NCI-H187 treated with DMSO at 0.1 percent for 48 hours (cell line): ENCODE measurements around the gene SFSWAP.
"Not testable (repeated sequence)": the region's sequence is repeated elsewhere in the genome, so short reads cannot be mapped to it uniquely, and the experiment has no call there.

Experiments used
- DNase-seq: peaks from one replicate; lab custom pipeline; 2025; lab: John Stamatoyannopoulos, UW

The SFSWAP gene

DNA sequence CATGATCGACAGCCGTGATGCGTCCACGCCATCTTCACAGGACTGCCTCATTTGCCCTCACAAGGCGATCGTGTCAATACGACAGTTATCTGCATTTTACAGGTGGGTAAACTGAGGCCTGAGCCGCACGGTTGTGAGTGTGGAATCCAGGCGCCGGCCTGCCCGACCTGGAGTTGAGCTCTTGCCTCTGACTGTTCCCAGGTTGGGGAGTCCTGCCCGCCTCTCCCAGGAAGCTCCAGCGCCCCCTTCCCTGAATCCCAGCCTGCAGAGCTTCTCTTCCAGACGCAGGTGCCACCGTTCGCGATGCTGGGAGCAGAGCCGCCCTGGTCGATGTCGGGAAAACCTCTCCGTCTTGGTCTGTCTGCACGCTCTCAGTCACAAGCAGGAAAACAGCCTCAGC lies 31.1 kb upstream of the SFSWAP start:
- DNase-seq: not testable (repeated sequence)

DNA sequence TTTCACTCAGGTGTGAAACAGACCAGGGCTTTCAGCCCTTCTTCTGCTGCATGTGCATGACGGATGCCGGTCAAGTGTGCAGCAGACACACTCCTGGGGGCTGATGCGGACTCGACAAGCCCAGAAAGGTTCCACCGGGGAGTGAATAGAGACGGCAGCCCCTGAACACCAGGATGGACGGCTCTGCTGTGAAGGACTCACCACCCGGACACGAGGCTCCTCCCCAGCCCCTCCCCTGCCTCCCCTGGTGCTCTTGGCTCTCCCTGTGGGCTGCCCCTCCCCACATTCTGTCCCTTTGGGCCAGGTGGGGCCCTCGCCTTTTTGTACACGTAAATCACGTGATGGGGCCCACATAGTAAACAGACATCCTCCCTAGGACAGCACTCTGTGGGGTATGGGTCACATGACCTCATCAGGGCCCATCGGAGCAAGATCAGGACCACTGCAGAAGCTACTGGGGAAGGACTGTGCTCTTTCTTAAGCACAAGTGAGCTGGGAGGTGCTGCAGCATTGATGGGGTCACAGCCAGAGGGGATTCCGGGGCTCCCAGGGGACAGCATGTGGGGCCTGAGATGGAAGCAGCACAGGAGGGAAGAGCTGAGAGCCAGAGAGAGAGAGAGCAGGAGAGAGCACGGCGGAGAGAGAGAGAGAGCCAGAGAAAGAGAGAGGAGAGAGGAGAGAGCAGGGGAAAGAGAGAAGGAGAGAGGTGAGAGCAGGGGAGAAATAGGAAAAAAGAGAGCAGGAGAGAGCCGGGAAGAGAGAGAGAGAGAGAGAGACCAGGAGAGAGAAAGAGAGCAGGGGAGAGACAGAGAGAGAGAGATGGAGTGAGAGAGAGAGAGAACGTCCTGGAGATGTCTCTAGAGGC lies 30.3 kb upstream of the SFSWAP start:
- not testable (repeated sequence) for DNase-seq

- no peak for DNase-seq
Measured at GRCh38 chr12:131681257-131681620, 29.7 kb upstream of the SFSWAP start.

- not testable (repeated sequence) for DNase-seq
Measured at GRCh38 chr12:131681746-131682509, 29.0 kb upstream of the SFSWAP start.

DNA sequence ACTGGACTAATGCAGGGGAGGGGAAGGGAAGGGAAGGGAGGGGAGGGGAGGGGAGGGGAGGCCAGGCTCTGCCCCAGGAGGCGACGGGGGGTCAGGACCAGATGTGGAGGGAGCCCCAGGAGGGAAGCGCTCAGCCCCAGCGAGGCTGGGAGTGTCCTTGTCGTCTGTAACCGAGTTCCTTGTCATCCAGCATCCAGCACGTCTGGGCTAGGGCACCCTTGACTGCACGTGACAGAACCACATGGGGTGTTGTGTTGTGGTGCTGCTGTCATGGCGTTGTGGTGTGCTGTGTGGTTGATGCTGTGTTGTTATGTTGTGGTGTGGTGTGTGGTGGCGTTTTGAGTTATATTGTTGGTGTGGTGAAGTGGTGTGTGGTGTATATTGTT lies 28.4 kb upstream of the SFSWAP start:
- DNase-seq: no peak

DNA sequence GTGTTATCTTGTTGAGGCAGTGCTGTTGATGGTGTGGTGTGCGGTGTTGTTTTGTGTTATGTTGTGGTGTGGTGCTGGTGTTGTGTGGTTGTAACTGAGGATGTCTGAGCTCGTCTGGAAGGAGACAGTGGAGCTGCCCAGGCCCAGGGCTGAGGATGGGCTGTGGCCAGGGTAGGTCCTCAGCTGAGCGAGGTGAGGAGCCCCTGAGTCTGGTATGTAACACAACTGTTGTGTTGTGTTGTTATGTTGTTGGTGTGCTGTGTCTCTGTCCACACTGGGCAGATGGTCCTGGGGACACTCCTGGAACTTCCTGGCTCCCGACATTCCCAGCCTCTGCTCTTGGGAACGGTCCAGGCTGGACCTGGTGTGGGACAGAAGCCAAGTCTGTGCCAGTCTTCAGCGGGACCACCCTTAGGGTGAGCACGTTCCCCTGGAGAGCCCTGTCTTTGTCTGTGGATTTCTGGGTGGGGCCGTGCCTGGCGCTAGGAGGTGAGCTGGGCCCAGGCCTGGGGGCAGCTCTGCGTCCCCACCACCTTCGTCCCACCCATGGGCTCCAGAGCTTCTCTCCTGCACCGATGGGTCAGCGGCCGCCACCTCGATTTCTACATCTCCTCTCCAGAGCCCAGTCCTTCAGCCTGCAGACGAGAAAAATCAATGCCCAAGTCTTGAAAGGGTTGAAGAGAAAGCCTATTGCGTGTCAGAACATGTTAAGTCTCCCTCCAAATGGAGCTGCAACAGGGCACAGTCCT lies 27.4 kb upstream of the SFSWAP start:
- no peak for DNase-seq

DNA sequence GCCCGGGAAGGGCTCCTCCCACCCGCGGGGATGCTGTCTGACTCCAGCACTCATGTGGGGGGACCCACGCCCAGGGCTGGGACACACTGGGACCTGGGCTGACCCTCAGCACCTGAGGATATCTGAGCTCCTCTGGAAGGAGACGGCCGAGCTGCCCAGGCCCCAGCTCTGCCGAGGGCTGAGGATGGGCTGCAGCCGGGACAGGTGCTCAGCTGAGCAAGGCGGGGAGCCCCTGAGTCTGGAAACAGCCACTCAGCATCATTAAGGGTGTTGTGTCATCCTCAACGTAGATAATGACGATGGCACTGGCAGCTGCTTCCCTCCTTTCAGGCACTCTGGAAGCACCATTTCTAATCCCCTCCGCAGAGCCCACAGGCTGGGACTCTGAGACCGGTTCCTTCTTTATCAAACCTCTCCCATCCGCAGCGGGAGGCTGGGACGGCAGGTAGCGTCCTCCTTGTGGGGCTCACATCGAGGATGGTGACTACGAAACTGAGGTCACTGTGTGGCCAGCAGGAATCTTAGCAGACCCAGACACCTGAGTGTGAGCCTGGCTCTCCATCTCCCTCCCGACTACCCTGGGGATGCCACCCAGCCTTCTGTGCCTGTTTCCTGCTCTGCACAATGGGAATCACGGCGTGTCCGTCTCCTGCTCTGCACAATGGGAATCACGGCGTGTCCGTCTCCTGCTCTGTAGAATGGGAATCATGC lies 26.7 kb upstream of the SFSWAP start:
- no peak for DNase-seq

DNA sequence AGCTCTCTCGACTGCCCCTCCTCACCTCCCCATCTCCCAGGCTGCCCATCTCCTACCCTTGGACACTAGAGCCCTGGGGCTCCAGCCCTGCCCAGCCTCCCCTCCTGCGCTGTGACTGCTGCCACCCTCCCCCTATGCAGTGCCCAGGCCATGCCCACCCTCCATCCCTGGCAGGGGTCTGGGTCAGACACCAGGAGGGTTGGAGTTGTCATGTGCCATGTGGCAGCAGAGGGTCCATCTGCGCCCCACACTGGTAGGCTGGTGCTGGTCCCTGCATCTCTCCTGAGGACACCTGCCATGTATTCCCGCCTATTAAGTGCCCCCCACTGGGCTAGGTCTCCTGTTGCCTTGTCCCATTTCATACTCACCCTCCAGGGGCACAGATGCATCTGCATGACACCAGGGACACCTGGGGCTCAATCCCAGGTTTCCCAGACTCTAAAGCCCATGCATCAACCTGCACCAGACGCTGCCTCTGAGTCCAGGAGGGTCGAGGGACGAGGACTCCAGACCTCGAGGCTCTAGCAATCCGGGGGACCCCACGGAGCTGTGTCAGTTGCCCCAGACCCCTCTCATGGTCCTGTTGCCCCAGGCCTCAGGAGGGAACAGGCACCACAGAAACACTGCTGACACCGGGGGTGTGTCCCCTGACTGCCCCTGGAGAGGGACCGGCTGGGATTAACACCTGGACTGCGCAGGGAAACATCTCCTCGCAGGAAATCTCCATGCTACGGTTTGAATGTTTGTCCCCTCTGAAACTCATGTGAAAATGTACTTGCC lies 23.4 kb upstream of the SFSWAP start:
- DNase-seq: no peak

DNA sequence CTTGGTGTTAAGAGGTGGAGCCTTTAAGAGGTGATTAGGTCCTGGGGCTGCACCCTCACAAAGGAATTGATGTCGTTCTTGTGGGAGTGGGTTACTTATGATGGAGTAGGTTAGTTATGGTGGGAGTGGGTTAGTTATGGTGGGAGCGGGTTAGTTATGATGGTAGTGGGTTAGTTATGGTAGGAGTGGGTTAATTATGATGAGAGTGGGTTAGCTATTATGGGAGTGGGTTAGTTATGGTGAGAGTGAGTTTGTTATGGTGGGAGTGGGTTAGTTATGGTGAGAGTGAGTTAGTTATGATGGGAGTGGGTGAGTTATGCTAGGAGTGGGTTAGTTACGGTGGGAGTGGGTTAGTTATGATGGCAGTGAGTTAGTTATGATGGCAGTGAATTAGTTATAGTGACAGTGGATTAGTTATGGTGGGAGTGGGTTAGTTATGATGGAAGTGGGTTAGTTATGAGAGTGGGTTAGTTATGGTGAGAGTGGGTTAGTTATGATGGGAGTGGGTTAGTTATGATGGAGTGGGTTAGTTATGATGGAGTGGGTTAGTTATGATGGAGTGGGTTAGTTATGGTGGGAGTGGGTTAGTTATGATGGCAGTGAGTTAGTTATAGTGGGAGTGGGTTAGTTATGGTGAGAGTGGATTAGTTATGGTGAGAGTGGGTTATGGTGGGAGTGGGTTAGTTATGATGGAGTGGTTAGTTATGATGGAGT lies 22.6 kb upstream of the SFSWAP start:
- DNase-seq: no peak

DNA sequence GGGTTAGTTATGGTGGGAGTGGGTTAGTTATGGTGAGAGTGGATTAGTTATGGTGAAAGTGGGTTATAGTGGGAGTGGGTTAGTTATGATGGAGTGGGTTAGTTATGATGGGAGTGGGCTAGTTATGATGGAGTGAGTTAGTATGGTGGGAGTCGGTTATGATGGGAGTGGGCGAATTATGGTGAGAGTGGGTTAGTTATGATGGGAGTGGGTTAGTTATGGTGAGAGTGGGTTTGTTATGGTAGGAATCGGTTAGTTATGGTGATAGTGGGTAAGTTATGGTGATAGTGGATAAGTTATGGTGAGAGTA lies 22.1 kb upstream of the SFSWAP start:
- no peak for DNase-seq

GRCh38 chr12:131690320-131690719 lies 20.6 kb upstream of the SFSWAP start:
- DNase-seq: no peak

GRCh38 chr12:131692431-131692830 lies 18.5 kb upstream of the SFSWAP start:
- DNase-seq: no peak

GRCh38 chr12:131693149-131693548 lies 17.7 kb upstream of the SFSWAP start:
- no peak for DNase-seq

DNA sequence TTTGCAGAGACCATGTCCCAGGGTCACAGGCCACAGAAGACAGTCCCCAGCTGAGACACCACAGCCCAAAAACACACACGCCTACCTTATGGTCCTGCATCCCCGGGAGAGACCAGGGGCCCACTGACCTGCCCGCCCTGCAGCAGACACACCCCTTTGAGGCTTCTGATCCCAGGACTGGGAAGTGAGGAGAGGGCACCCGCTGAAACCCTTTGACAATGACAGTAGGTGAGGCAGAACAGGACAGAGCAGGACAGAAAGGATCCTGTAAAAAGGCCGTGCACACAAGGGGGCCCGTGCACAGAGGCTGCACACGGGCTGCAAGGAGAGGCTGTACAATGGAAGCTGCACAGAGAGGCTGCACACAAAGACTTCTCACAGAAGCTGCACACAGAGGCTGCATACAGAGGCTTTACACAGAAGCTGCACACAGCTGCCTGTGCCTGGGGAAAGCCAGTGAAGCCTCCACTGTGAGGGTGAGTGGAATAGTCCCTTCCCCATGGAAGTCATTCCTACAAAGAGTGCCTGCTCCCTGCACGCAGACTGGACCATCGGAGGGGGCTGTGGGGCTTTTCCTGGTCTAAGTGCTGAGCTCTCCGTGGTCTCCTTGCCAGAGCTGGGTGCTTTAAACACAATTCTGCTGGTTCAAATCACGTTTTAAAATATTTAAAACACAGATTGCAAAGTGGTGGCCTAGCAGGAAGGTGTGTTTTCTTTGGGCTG lies 16.6 kb upstream of the SFSWAP start:
- no peak for DNase-seq

GRCh38 chr12:131695968-131696367 lies 14.9 kb upstream of the SFSWAP start:
- no peak for DNase-seq

GRCh38 chr12:131698286-131698685 lies 12.6 kb upstream of the SFSWAP start:
- DNase-seq: no peak

GRCh38 chr12:131699434-131699833 lies 11.5 kb upstream of the SFSWAP start:
- no peak for DNase-seq

DNA sequence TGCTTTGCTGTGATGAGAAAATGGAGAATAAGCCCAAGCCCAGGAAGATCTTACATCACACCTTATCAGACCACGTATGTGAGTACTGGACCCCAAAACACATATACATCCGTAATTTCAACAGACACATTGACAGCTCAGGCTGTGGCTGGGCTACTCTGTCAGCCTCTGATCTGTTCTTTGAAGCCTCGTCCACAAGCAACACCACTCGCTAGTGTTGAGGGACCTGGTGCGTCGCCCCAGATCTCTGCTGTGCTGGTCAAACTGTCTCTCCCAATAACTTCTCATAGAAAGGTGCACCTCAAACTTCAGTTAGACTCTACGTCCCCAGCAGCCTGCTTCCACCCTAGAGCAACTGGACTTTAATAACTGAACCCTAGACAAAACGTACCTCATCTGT lies 10.6 kb upstream of the SFSWAP start:
- DNase-seq: no peak

GRCh38 chr12:131701705-131702572 lies 9.0 kb upstream of the SFSWAP start:
- DNase-seq: no peak
